Right atrium auricular region (tissue), 2 donors: Measurements from ENCODE around the gene CORIN. TPM values are rescaled to one million over a fixed set of nuclear protein-coding genes. Genes with fewer than 3 reads are reported as not detected.
A peak's percentile ranks its signal among the peaks of the same experiment; 100 is the strongest.

Source experiments
- DNase-seq: peaks from one replicate; pipeline ENCODE4 v3.0.0-alpha.2; 2019; ENCODE audit warnings: low spot score
- H3K27ac ChIP-seq, 2 donors: fragments of 200-600 bp; sonication (generic); 1 replicate in 1 of 2; 2 replicates in 1 of 2; pipeline ENCODE4 v1.5.1; 2016 to 2019
- H3K27me3 ChIP-seq, 2 donors: fragments of 200-600 bp; sonication (generic); one replicate each; pipeline versions ENCODE4 v1.5.1 to v1.6.0; 2017 to 2019
- H3K36me3 ChIP-seq: fragments of 200-600 bp; sonication (generic); one replicate; pipeline ENCODE4 v1.5.1; 2016
- H3K4me1 ChIP-seq, 2 donors: fragments of 200-600 bp; sonication (generic); one replicate each; pipeline versions ENCODE4 v1.5.1 to v1.6.0; 2017 to 2019
- H3K4me3 ChIP-seq, 2 donors: fragments of 200-600 bp; sonication (generic); 1 replicate in 1 of 2; 2 replicates in 1 of 2; pipeline ENCODE4 v1.5.1; 2017 to 2019; ENCODE audit warnings: mild to moderate bottlenecking in 1 of 2, moderate library complexity in 1 of 2
- H3K9me3 ChIP-seq, 2 donors: fragments of 200-600 bp; sonication (generic); one replicate each; pipeline ENCODE4 v1.5.1; 2019
- CTCF ChIP-seq, 2 donors: fragments of 200-600 bp; sonication (generic); IDR thresholded peaks; one replicate each; pipeline ENCODE4 v1.5.1; 2019; ENCODE audit warnings: antibody characterized with exemption in 2 of 2
- total RNA-seq, 2 donors: library from RNA; depleted of rRNA; stranded (reverse); fragments of >200 nt; gene quantifications; one replicate each; pipeline ENCODE4 v1.1.0, GENCODE V29; 2016

CORIN gene
- total RNA-seq, 2 donors from 2014 or later = 42.3 to 180 TPM

- Histone ChIP-seq H3K36me3 (no peaks in the 10 kb centered on the region), H3K9me3 (no peaks in the 10 kb centered on the region), H3K27me3 (no peaks in the 10 kb centered on the region), H3K4me1 (peaks cover 0 to 10% of the 10 kb centered on the region in 2 donors), H3K4me3 (no peak overlapping the region), H3K27ac (no peak overlapping the region)
- no peak for DNase-seq
- TF ChIP-seq CTCF (IDR thresholded peaks at IDR 0.05) = no peak
Measured at GRCh38 chr4:47720787-47721186, 117.1 kb downstream of the CORIN start.

- Histone ChIP-seq H3K36me3 (no peaks in the 10 kb centered on the region), H3K9me3 (no peaks in the 10 kb centered on the region), H3K27me3 (no peaks in the 10 kb centered on the region), H3K27ac (no peak overlapping the region), H3K4me1 (peaks cover 0 to 10% of the 10 kb centered on the region in 2 donors), H3K4me3 (no peak overlapping the region)
- DNase-seq = no peak
- TF ChIP-seq CTCF (IDR thresholded peaks at IDR 0.05) = no peak
Measured at GRCh38 chr4:47719576-47719975, 118.3 kb downstream of the CORIN start.

GRCh38 chr4:47718696-47719095, 119.2 kb downstream of the CORIN start:
- no peak for DNase-seq
- Histone ChIP-seq H3K27me3 (no peaks in the 10 kb centered on the region), H3K36me3 (no peaks in the 10 kb centered on the region), H3K4me1 (peaks cover 0 to 10% of the 10 kb centered on the region in 2 donors), H3K4me3 (no peak overlapping the region), H3K27ac (no peak overlapping the region), H3K9me3 (no peaks in the 10 kb centered on the region)
- no peak for TF ChIP-seq CTCF (IDR thresholded peaks at IDR 0.05)

- TF ChIP-seq CTCF (IDR thresholded peaks at IDR 0.05) = no peak
- no peak overlapping the region for H3K27ac ChIP-seq
- DNase-seq = no peak
- H3K27me3 ChIP-seq = no peaks in the 10 kb centered on the region
- no peak overlapping the region for H3K4me3 ChIP-seq
- peaks cover 0 to 10% of the 10 kb centered on the region in 2 donors for H3K4me1 ChIP-seq
- no peaks in the 10 kb centered on the region for H3K36me3 ChIP-seq
- no peaks in the 10 kb centered on the region for H3K9me3 ChIP-seq
Measured at GRCh38 chr4:47717188-47717587, 120.7 kb downstream of the CORIN start.

- no peak overlapping the region for H3K27ac ChIP-seq
- H3K36me3 ChIP-seq = no peaks in the 10 kb centered on the region
- H3K4me1 ChIP-seq = peaks cover 0 to 10% of the 10 kb centered on the region in 2 donors
- H3K27me3 ChIP-seq = no peaks in the 10 kb centered on the region
- no peak overlapping the region for H3K4me3 ChIP-seq
- no peak for TF ChIP-seq CTCF (IDR thresholded peaks at IDR 0.05)
- DNase-seq = no peak
- H3K9me3 ChIP-seq = no peaks in the 10 kb centered on the region
Measured at GRCh38 chr4:47715716-47716416, 122.0 kb downstream of the CORIN start.

GRCh38 chr4:47714269-47714668, 123.6 kb downstream of the CORIN start:
- H3K9me3 ChIP-seq = no peaks in the 10 kb centered on the region
- H3K4me3 ChIP-seq = no peak overlapping the region
- peak overlapping the region in 1 of 2 donors; percentile 37 for H3K27ac ChIP-seq
- H3K4me1 ChIP-seq = peaks cover 0 to 10% of the 10 kb centered on the region in 2 donors
- no peak for DNase-seq
- no peaks in the 10 kb centered on the region for H3K36me3 ChIP-seq
- no peaks in the 10 kb centered on the region for H3K27me3 ChIP-seq
- TF ChIP-seq CTCF (IDR thresholded peaks at IDR 0.05) = no peak
